HepG2 (cell line): Measurements from ENCODE around the gene ALCAM. TPM values are rescaled to one million over a fixed set of nuclear protein-coding genes. Genes with fewer than 3 reads are reported as not detected.
A peak's percentile ranks its signal among the peaks of the same experiment; 100 is the strongest.

Source experiments
- ATAC-seq: fragments of 200-7000 bp; cut with Tn5 transposase; 3 replicates; pipeline ENCODE4 v1.9.1; 2020; ENCODE audit warnings: mild to moderate bottlenecking, moderate library complexity
- BruUV-seq: library from RNA; stranded (reverse); fragments of 400-500 nt; replicated peaks from 2 replicates; lab custom pipeline; 2021; lab: Mats Ljungman, UMichigan
- CTCF ChIA-PET: fragments of 300-600 bp; formaldehyde crosslinking; extraction: SDS; loops from one replicate; lab custom pipeline; 2021; ENCODE audit warnings: low total read pairs, inconsistent platforms, low intra/inter-chr PET ratio; lab: Yijun Ruan, JAX
- POLR2A ChIA-PET: fragments of 350-600 bp; sonication (Branson Sonifier 250); formaldehyde crosslinking; loops from one replicate; lab custom pipeline; 2020; ENCODE audit warnings: antibody characterized with exemption, inconsistent platforms; lab: Yijun Ruan, JAX
- DNase-seq: peaks from one replicate; pipeline ENCODE4 v3.0.0-alpha.2; 2015; ENCODE audit warnings: low spot score
- FAIRE-seq: peaks from 3 replicates; lab custom pipeline; 2011; peaks lifted over from hg19 to GRCh38; lab: Jason Lieb, UNC
- H2AFZ ChIP-seq: one replicate; pipeline ENCODE4 v1.6.1; 2011; ENCODE audit warnings: low read length, inconsistent platforms
- H3K27ac ChIP-seq: fragments of 300-600 bp; 3 replicates; pipeline ENCODE4 v1.8.0; 2011; ENCODE audit warnings: mixed run types, mild to moderate bottlenecking, mixed read lengths, low read length, inconsistent platforms; ENCODE audit not compliant: insufficient read depth; ENCODE audit errors: extremely low read length
- H3K27me3 ChIP-seq, 2 experiments: fragments of 200-600 bp in 1 of 2; 2 replicates in 1 of 2; 3 replicates in 1 of 2; pipeline versions ENCODE4 v1.6.0 to v1.8.0; 2011; ENCODE audit warnings: low read length in 2 of 2, mild to moderate bottlenecking in 2 of 2, moderate library complexity in 2 of 2, inconsistent platforms in 1 of 2; ENCODE audit not compliant: insufficient read depth in 2 of 2, control insufficient read depth in 1 of 2
- H3K36me3 ChIP-seq, 2 experiments: fragments of 200-600 bp in 1 of 2; replicated peaks in 1 of 2; 2 replicates in 1 of 2; 3 replicates in 1 of 2; pipeline versions ENCODE4 v1.5.1 to v1.8.0; 2011; ENCODE audit warnings: low read length in 2 of 2, inconsistent platforms in 1 of 2; ENCODE audit not compliant: insufficient read depth in 2 of 2, control insufficient read depth in 1 of 2
- H3K4me1 ChIP-seq: 2 replicates; pipeline ENCODE4 v1.5.1; 2012; ENCODE audit warnings: low read length, inconsistent platforms; ENCODE audit not compliant: insufficient read depth
- H3K4me2 ChIP-seq: 2 replicates; pipeline ENCODE4 v1.6.0; 2011; ENCODE audit warnings: low read depth, low read length, inconsistent platforms
- H3K4me3 ChIP-seq, 3 experiments: fragments of 200-600 bp in 1 of 3; sonication (generic), shearing (Covaris generic) in 1 of 3; replicated peaks in 1 of 3; 2 replicates each; pipeline ENCODE4 v1.5.1; 2011 to 2016; ENCODE audit warnings: low read length in 3 of 3, inconsistent platforms in 2 of 3, low read depth in 2 of 3, mild to moderate bottlenecking in 2 of 3, control low read depth in 1 of 3, mixed read lengths in 1 of 3; ENCODE audit not compliant: insufficient read depth in 1 of 3
- H3K79me2 ChIP-seq: one replicate; pipeline ENCODE4 v1.6.1; 2011; ENCODE audit warnings: low read length, inconsistent platforms; ENCODE audit not compliant: insufficient read depth
- H3K9ac ChIP-seq: 2 replicates; pipeline ENCODE4 v1.6.0; 2011; ENCODE audit warnings: mild to moderate bottlenecking, low read depth, low read length, inconsistent platforms; ENCODE audit not compliant: insufficient read depth
- H3K9me3 ChIP-seq: 2 replicates; pipeline ENCODE4 v1.5.1; 2012; ENCODE audit warnings: mild to moderate bottlenecking, low read length
- H4K20me1 ChIP-seq: 2 replicates; pipeline ENCODE4 v1.6.0; 2011; ENCODE audit warnings: inconsistent platforms, mild to moderate bottlenecking, low read length, moderate library complexity; ENCODE audit not compliant: insufficient read depth
- AGO2 ChIP-seq: fragments of 200-400 bp; formaldehyde crosslinking; optimal IDR thresholded peaks from 2 replicates; pipeline ENCODE3; 2017; ENCODE audit warnings: mild to moderate bottlenecking, low read depth, low read length, moderate library complexity
- HMGXB3 ChIP-seq: sonication (generic); formaldehyde crosslinking; IDR thresholded peaks from 2 replicates; pipeline ENCODE4 v1.4.0; 2020; ENCODE audit warnings: missing genetic modification reagents, borderline replicate concordance
- STAT6 ChIP-seq: sonication (generic); formaldehyde crosslinking; IDR thresholded peaks from 2 replicates; pipeline ENCODE4 v1.4.0; 2020; ENCODE audit warnings: missing genetic modification reagents, mild to moderate bottlenecking, borderline replicate concordance
- TIGD3 ChIP-seq: sonication (generic); formaldehyde crosslinking; IDR thresholded peaks from 2 replicates; pipeline ENCODE4 v1.5.1; 2020; ENCODE audit warnings: mild to moderate bottlenecking, missing genetic modification reagents, borderline replicate concordance
- TSC22D2 ChIP-seq: sonication (generic); formaldehyde crosslinking; IDR thresholded peaks from 2 replicates; pipeline ENCODE4 v1.5.1; 2020; ENCODE audit warnings: missing genetic modification reagents, mild to moderate bottlenecking, borderline replicate concordance
- ZNF639 ChIP-seq: conservative IDR thresholded peaks from 2 replicates; pipeline ENCODE4 v1.6.1; 2018; ENCODE audit warnings: missing genetic modification reagents
- WGBS: methylation state at CpG from one replicate; pipeline ENCODE4 v1.1.6; 2017; ENCODE audit warnings: low lambda C conversion rate; 5-methylcytosine and 5-hydroxymethylcytosine counted together
- in situ Hi-C: cut with HindIII; loops from 2 replicates; pipeline ENCODE4 v1.10.0; 2017; ENCODE audit warnings: low pct_unique_long_range_greater_than_20kb; ENCODE audit not compliant: extremely low pct_ligation_motif_present
- intact Hi-C: fragments of 100-400 bp; cut with micrococcal nuclease; formaldehyde crosslinking; loops from one replicate; pipeline ENCODE4 v1.10.0; 2022; ENCODE audit not compliant: unreplicated experiment
- polyA plus RNA-seq, 8 experiments: library from polyadenylated mRNA; depleted of rRNA in 3 of 8; stranded (reverse) in 7 of 8; unstranded in 1 of 8; fragments of >200 nt; fragmentation: Illumina TruSeq in 4 of 8; extraction: Trizol in 4 of 8; gene quantifications; 2 replicates each; pipeline versions ENCODE4 v1.2.1 to v1.2.3, GENCODE V29; 2011 to 2016; ENCODE audit warnings: low read depth in 4 of 8, missing spikeins in 1 of 8, mixed read lengths in 1 of 8; ENCODE audit not compliant: insufficient read depth in 1 of 8
- total RNA-seq, 5 experiments: library from RNA; depleted of rRNA; stranded (reverse); fragments of >200 nt; fragmentation: Illumina TruSeq; extraction: Trizol; gene quantifications; 2 replicates each; pipeline ENCODE4 v1.2.3, GENCODE V29; 2016; ENCODE audit warnings: low read depth in 1 of 5

The ALCAM gene
- total and polyA plus RNA-seq, 2 of the 13 experiments (the other 11 are each of a cell fraction or from before 2014, with no cell fraction given): 26.0 to 33.1 TPM

- TF ChIP-seq STAT6 (CRISPR knock-in tag): 0 out of 2 replicates have a peak, but pooled peaks have one; percentile 4
These were observed 2.1 kb downstream of the ALCAM start (continued) for GRCh38 chr3:105368566-105369499.

GRCh38 chr3:105369500-105370371 is 3.0 kb downstream of the ALCAM start:
- Histone ChIP-seq H2AFZ (peak overlapping the region; percentile 35), H3K4me1 (peaks cover 41% of the 10 kb centered on the region), H3K27me3 (no peaks in the 10 kb centered on the region; a peak in 1 of 5 replicates), H3K27ac (peak overlapping the region; percentile 90), H3K4me2 (peak overlapping the region; percentile 93), H3K9me3 (no peaks in the 10 kb centered on the region), H3K9ac (peak overlapping the region; percentile 93), H3K4me3 (peak overlapping the region; percentile 81 to 91 (median 86)), H3K36me3 (no peaks in the 10 kb centered on the region), H3K79me2 (peaks cover 76% of the 10 kb centered on the region), H4K20me1 (no peaks in the 10 kb centered on the region)
- ChIA-PET POLR2A (interaction anchor here (0.6 to 7.5 kb wide), 2 partner anchors 134 to 468 kb away, joined by 3 to 99 read pairs; no protein-coding TSS in a partner anchor), CTCF (interaction anchor here (0.9 to 1.9 kb wide), 2 partner anchors 18 to 149 kb away, joined by 3 to 7 read pairs; no protein-coding TSS in a partner anchor)
- BruUV-seq: no TSS peak
- WGBS: 0% methylated on average over 13 of the region's 22 CpGs
- peak; percentile 49 for DNase-seq
- FAIRE-seq: peak; percentile 49
- in situ Hi-C loops (loop anchor here (5.0 to 25.0 kb wide), 2 partner anchors 143 to 757 kb away; no protein-coding TSS in a partner anchor), intact Hi-C loops (loop anchor here (1.0 to 10.0 kb wide), 5 partner anchors 15 to 807 kb away; no protein-coding TSS in a partner anchor)
- peak; percentile 31 for ATAC-seq
- TF ChIP-seq ZNF639: no peak
- TF ChIP-seq TIGD3 (CRISPR knock-in tag): no peak
- TF ChIP-seq AGO2: peak; percentile 5
- TF ChIP-seq HMGXB3: no peak
- TF ChIP-seq TSC22D2 (CRISPR knock-in tag): no peak
